Amniotic epithelial cell (primary cell): ENCODE data around the gene NAT9.

ENCODE experiments used
- DNase-seq: peaks from one replicate; pipeline ENCODE4 v3.0.0-alpha.2; 2010; ENCODE audit warnings: low read depth

NAT9 gene

DNA sequence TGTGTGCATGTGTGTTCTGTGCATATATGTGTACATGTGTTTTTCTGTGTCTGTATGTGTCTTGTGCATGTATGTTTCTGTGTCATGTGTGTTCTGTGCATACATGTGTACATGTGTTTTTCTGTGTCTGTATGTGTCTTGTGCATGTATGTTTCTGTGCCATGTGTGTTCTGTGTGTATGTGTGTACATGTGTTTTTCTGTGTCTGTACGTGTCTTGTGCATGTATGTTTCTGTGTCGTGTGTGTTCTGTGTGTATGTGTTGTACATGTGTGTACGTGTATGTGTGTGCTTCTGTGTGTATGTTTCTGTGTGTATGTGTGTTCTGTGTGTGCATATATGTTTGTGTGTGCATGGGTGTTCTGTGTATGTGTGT lies 47.5 kb downstream of the NAT9 start:
- no peak for DNase-seq

DNA sequence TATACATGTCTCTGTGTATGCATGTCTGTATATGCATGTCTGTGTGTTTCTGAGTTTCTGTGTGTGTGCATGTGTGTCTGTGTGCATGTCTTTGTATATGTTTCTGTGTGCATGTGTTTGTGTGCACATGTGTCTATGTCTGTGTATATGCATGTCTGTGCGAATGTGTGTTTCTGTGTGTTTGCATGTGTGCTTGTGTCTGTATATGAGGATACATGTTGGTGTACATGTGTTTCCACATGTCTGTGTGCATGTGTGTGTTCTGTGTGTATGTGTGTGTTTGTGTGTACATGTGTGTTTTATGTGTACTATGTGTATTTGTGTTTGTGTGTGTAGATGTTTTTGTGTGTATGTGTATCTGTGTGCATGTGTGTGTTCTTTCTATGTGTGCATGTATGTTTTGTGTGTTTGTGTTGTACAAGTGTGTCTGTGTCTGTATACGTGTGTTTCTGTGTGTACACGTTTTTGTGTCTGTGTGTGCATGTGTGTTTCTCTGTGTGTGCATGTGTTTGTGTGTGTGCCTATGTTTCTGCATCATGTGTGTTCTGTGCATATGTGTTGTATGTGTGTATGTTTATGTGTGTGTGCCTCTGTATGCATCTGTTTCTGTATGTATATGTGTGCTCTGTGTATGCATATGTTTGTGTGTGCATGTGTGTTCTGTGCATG lies 48.0 kb downstream of the NAT9 start:
- no peak for DNase-seq

DNA sequence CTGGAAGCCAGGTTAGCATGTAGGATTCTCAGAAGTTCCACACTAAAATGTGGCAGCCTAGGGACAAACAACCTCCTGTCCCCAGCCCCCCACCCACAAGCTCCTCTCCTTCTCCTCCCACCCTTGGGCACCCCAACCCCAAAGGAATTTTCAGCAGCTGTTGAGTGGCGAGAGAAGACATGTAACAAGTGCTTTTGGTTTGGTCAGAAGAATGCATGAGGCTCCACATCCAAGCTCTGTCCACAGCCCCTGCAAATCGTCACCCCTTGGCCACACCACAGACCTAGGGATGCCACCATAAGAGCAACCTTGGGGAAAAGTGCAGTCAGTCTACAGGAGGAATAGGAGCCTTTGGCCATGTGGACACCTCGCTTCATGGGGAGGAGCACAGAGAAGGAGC lies 51.0 kb downstream of the NAT9 start:
- no peak for DNase-seq

DNA sequence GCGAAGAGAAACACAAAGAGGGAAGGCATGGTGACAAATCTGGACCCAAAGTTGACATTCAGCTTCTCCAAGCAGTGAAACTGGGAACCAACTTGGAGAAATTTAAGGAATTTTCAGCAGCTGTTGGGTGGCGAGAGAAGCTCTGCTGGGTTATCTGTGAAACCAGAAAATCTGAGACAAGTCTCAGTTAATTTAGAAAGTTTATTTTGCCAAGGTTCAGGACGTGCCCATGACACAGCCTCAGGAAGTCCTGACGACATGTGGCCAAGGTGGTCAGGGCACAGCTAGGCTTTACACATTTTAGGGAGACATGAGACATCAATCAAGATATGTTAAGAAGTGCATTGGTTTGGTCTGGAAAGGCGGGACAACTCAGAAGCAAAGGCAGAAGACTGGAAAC lies 52.3 kb downstream of the NAT9 start:
- no peak for DNase-seq

DNA sequence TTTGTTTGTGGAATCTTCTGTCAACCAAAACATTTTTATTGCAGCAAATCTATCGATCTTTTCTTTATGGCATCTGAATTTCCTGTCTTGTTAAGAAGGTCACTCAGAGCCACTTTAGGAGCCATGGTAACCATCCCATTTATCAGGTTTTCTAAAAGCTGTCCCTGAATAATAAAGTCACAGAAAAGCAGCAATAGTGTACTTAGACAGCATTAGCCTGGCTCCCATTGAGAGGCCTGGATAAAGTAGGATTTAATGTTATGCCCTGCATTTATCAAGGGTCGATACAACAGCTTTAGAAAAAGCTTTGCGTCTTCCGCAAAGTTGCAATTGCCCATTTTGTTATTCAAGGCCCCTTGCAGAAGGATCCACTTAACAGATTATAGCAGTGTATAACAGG lies 53.4 kb downstream of the NAT9 start:
- DNase-seq: no peak
